Measurements from ENCODE around the gene CACTIN.

GRCh38 chr19:3672993-3673392 lies 46.4 kb upstream of the CACTIN start:
- TF ChIP-seq POLR2A (IDR thresholded peaks at IDR 0.05; ENCODE audit: low read depth) (no peak), CTCF (IDR thresholded peaks at IDR 0.05) (no peak), EP300 (IDR thresholded peaks at IDR 0.05) (no peak)
